HL-60 (cell line): Measurements from ENCODE around the gene MARCHF5.
A peak's percentile ranks its signal among the peaks of the same experiment; 100 is the strongest.

Experiments used
- CTCF ChIP-seq: IDR thresholded peaks from one replicate; pipeline ENCODE4 v1.5.1; 2011; ENCODE audit warnings: low read length, control low read depth, inconsistent platforms; ENCODE audit not compliant: insufficient read depth
- GABPA ChIP-seq: IDR thresholded peaks from 2 replicates; pipeline ENCODE4 v1.6.1; 2012; ENCODE audit warnings: low read depth
- POLR2AphosphoS5 ChIP-seq: IDR thresholded peaks from 2 replicates; pipeline ENCODE4 v1.6.1; 2012; ENCODE audit warnings: low read depth
- SPI1 ChIP-seq: IDR thresholded peaks from 2 replicates; pipeline ENCODE4 v1.6.1; 2012; ENCODE audit warnings: low read depth, mild to moderate bottlenecking, borderline replicate concordance
- TF ChIP-seq, protein P1 (sequence below): IDR thresholded peaks from 2 replicates; pipeline ENCODE4 v1.6.1; 2012; ENCODE audit warnings: low read depth; ENCODE audit not compliant: insufficient replicate concordance

DNA sequence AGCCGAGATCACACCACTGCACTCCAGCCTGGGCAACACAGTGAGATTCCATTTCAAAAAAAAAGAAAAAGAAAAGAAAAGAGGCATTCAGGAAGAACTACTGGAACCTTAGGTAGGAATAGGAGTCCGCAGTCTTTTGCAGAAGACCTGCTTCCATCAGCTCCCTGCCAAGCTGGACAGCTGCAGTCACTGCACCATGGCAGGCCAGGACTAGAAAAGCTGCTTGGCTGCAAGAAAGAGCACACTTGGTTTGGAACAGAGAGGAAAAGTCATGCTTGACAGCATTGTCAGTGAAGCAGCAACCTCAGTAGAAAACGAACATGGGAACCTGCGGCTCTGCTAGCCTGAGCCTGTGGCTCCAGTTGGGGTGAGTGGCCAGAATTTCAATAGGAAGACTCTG, 104.3 kb downstream of the MARCHF5 start:
- no peak for TF ChIP-seq CTCF
- no peak for TF ChIP-seq GABPA
- no peak for TF ChIP-seq POLR2AphosphoS5
- no peak for TF ChIP-seq SPI1
- TF ChIP-seq, protein P1, sequence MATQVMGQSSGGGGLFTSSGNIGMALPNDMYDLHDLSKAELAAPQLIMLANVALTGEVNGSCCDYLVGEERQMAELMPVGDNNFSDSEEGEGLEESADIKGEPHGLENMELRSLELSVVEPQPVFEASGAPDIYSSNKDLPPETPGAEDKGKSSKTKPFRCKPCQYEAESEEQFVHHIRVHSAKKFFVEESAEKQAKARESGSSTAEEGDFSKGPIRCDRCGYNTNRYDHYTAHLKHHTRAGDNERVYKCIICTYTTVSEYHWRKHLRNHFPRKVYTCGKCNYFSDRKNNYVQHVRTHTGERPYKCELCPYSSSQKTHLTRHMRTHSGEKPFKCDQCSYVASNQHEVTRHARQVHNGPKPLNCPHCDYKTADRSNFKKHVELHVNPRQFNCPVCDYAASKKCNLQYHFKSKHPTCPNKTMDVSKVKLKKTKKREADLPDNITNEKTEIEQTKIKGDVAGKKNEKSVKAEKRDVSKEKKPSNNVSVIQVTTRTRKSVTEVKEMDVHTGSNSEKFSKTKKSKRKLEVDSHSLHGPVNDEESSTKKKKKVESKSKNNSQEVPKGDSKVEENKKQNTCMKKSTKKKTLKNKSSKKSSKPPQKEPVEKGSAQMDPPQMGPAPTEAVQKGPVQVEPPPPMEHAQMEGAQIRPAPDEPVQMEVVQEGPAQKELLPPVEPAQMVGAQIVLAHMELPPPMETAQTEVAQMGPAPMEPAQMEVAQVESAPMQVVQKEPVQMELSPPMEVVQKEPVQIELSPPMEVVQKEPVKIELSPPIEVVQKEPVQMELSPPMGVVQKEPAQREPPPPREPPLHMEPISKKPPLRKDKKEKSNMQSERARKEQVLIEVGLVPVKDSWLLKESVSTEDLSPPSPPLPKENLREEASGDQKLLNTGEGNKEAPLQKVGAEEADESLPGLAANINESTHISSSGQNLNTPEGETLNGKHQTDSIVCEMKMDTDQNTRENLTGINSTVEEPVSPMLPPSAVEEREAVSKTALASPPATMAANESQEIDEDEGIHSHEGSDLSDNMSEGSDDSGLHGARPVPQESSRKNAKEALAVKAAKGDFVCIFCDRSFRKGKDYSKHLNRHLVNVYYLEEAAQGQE, result peak; percentile 63
